ENCODE results near the gene MICAL3. TPM values are rescaled to one million over a fixed set of nuclear protein-coding genes. Genes with fewer than 3 reads are reported as not detected.

The MICAL3 gene
- total and polyA plus RNA-seq, 2 of the 8 experiments (the other 6 are each of a cell fraction or from before 2014, with no cell fraction given): 8.3 to 41.8 TPM

- POLR2A ChIA-PET (ENCODE audit: partially characterized antibody): interaction anchor here (0.6 to 3.3 kb wide), 13 partner anchors 9 to 466 kb away, joined by 3 to 38 read pairs (median 4); no protein-coding TSS in a partner anchor
- 0 out of 2 replicates have a peak overlapping the region, but pooled peaks have one; percentile 33 for H2AFZ ChIP-seq (ENCODE audit: low read length)
- WGBS, 2 experiments (ENCODE audit: extremely low coverage in 1 of 2, insufficient coverage in 1 of 2, insufficient read length in 1 of 2, insufficient replicate concordance in 2 of 2, low coverage in 1 of 2, low lambda C conversion rate in 2 of 2, missing lambda C conversion rate in 1 of 2): 44% methylated on average over 16 of the region's 18 CpGs; no CpG with 5 or more reads in 1 of the 2 experiments
- no peak for TF ChIP-seq TAF1 (IDR thresholded peaks at IDR 0.05; ENCODE audit: low read depth, low read length)
- no peak for TF ChIP-seq EGR1 (IDR thresholded peaks at IDR 0.05; ENCODE audit: borderline replicate concordance, low read depth, low read length)
- no peak for TF ChIP-seq ATF3 (IDR thresholded peaks at IDR 0.05; ENCODE audit: insufficient read depth, low read depth, low read length)
- peak; percentile 54 for TF ChIP-seq SP1 (IDR thresholded peaks at IDR 0.05; ENCODE audit: low read depth, low read length)
- TF ChIP-seq HDAC2 (IDR thresholded peaks at IDR 0.05; ENCODE audit: borderline replicate concordance in 1 of 2, low read depth in 2 of 2, low read length in 2 of 2): no peak
- TF ChIP-seq TEAD4 (IDR thresholded peaks at IDR 0.05; ENCODE audit: low read depth, low read length): 0 out of 2 replicates have a peak, but pooled peaks have one; percentile 33
- TF ChIP-seq BCL11A (IDR thresholded peaks at IDR 0.05; ENCODE audit: low read depth in 2 of 2, low read length in 2 of 2): no peak
- TF ChIP-seq HDAC6 (IDR thresholded peaks at IDR 0.05; ENCODE audit: low read depth, low read length): no peak
- TF ChIP-seq SAP30 (IDR thresholded peaks at IDR 0.05; ENCODE audit: insufficient read depth, insufficient replicate concordance, low read length): no peak
- TF ChIP-seq RXRA (IDR thresholded peaks at IDR 0.05; ENCODE audit: insufficient read depth, low read depth, low read length): no peak
Measured at GRCh38 chr22:17772958-17773605, 251.3 kb downstream of the MICAL3 start.

More at GRCh38 chr22:17772958-17773605, 251.3 kb downstream of the MICAL3 start:
- H4K5ac ChIP-seq (ENCODE audit: insufficient read length, low read depth, low read length): no peak overlapping the region
- H3K9me3 ChIP-seq (ENCODE audit: insufficient read depth in 2 of 2, low read depth in 1 of 2, low read length in 1 of 2): no peaks in the 10 kb centered on the region
- no peaks in the 10 kb centered on the region for H3K27me3 ChIP-seq (replicated peaks in 1 of 4; ENCODE audit: control insufficient read depth in 3 of 4, extremely low read depth in 1 of 4, insufficient read depth in 3 of 4, low read length in 3 of 4)
- CTCF ChIA-PET (ENCODE audit: partially characterized antibody): interaction anchor here (0.8 to 5.1 kb wide), 14 partner anchors 11 to 89 kb away, joined by 3 to 54 read pairs (median 4); no protein-coding TSS in a partner anchor
- H3K36me3 ChIP-seq (ENCODE audit: control insufficient read depth in 2 of 4, insufficient read depth in 4 of 4, low read length in 3 of 4): no peaks in the 10 kb centered on the region
- peaks cover 2 to 8% of the 10 kb centered on the region in 2 experiments for H4K20me1 ChIP-seq (replicated peaks in 1 of 2; ENCODE audit: control insufficient read depth in 1 of 2, insufficient read depth in 2 of 2, low read length in 2 of 2)
- no peak overlapping the region for H3K23ac ChIP-seq (ENCODE audit: insufficient read length)
- peaks cover 0 to 35% of the 10 kb centered on the region in 2 experiments; a peak in 1 of 4 replicates for H3K79me2 ChIP-seq (ENCODE audit: control insufficient read depth in 1 of 2, insufficient read depth in 2 of 2, low read length in 2 of 2)
- H3K18ac ChIP-seq (ENCODE audit: extremely low read depth, low read length): peak overlapping the region; percentile 60
- H2BK12ac ChIP-seq (ENCODE audit: low read depth, low read length): 0 out of 2 replicates have a peak overlapping the region, but pooled peaks have one; percentile 68
- peaks cover 11% of the 10 kb centered on the region for H3K23me2 ChIP-seq (ENCODE audit: low read depth, low read length)
- FAIRE-seq: no peak
- H2AK5ac ChIP-seq (ENCODE audit: low read depth, low read length): peak overlapping the region; percentile 96; the same call in 1 of the 2 replicates
- H3K4ac ChIP-seq (replicated peaks; ENCODE audit: insufficient read length, low read depth, low read length): peak overlapping the region; percentile 66
- DNase-seq (ENCODE audit: low read depth in 1 of 2, low spot score in 2 of 2): no peak
- peak overlapping the region; percentile 67 for H4K91ac ChIP-seq (replicated peaks; ENCODE audit: insufficient read length, low read length)
- 0 out of 2 replicates have a peak overlapping the region, but pooled peaks have one; percentile 15 for H2BK20ac ChIP-seq (ENCODE audit: low read length)
- 0 out of 2 replicates have a peak overlapping the region, but pooled peaks have one; percentile 72 for H2BK15ac ChIP-seq (ENCODE audit: low read length)
- no peak overlapping the region for H2BK120ac ChIP-seq (replicated peaks; ENCODE audit: low read depth, low read length)
- peak overlapping the region; percentile 51 to 71 (median 62) for H3K4me3 ChIP-seq (ENCODE audit: extremely low read depth in 1 of 4, insufficient read depth in 2 of 4, low read depth in 3 of 4, low read length in 4 of 4)
- H3K27ac ChIP-seq (ENCODE audit: low read depth, low read length): no peak overlapping the region
- peaks cover 0 to 20% (median 16%) of the 10 kb centered on the region in 4 experiments; a peak in 6 of 7 replicates for H3K4me1 ChIP-seq (replicated peaks in 1 of 4; ENCODE audit: control insufficient read depth in 3 of 4, insufficient read depth in 4 of 4, low read length in 3 of 4)
- H3K9ac ChIP-seq (replicated peaks in 1 of 4; ENCODE audit: extremely low read depth in 1 of 4, low read depth in 3 of 4, low read length in 3 of 4): peak overlapping the region in 3 of 4 experiments; percentile 60 to 77 (median 69); a peak in 5 of 7 replicates
- peak overlapping the region; percentile 42; the same call in 1 of the 2 replicates for H4K8ac ChIP-seq (ENCODE audit: extremely low read depth, insufficient read depth, low read length)
- H3K79me1 ChIP-seq (ENCODE audit: low read depth, low read length): peaks cover 7% of the 10 kb centered on the region; the same call in 1 of the 2 replicates
- no peak overlapping the region; the same call in 1 of the 2 replicates for H2BK5ac ChIP-seq (ENCODE audit: low read depth, low read length)
- H3K14ac ChIP-seq (ENCODE audit: insufficient read length): no peak overlapping the region
- H3K56ac ChIP-seq (replicated peaks; ENCODE audit: insufficient read length, low read depth, low read length): no peak overlapping the region
- H3K4me2 ChIP-seq (ENCODE audit: insufficient read depth in 1 of 2, low read depth in 2 of 2, low read length in 2 of 2): peak overlapping the region; percentile 73 to 74
